Keratinocyte (primary cell): ENCODE data around the gene HACD1. TPM values are rescaled to one million over a fixed set of nuclear protein-coding genes. Genes with fewer than 3 reads are reported as not detected.
"Not testable (repeated sequence)": the region's sequence is repeated elsewhere in the genome, so short reads cannot be mapped to it uniquely, and the experiment has no call there.

Source experiments
- DNase-seq: peaks from one replicate; pipeline ENCODE4 v3.0.0-alpha.2; 2011; ENCODE audit warnings: low read depth, missing footprints, low spot score
- FAIRE-seq: peaks from 2 replicates; lab custom pipeline; 2011; peaks lifted over from hg19 to GRCh38; lab: Jason Lieb, UNC
- H2AFZ ChIP-seq: 2 replicates; pipeline ENCODE4 v1.6.0; 2012; ENCODE audit warnings: low read length, control low read depth, inconsistent platforms; ENCODE audit not compliant: control insufficient read depth
- H3K27ac ChIP-seq: 2 replicates; pipeline ENCODE4 v1.5.1; 2011; ENCODE audit warnings: low read length; ENCODE audit not compliant: control insufficient read depth, insufficient read depth
- H3K27me3 ChIP-seq: 3 replicates; pipeline ENCODE4 v1.6.0; 2011; ENCODE audit warnings: low read length; ENCODE audit not compliant: control insufficient read depth, insufficient read depth; ENCODE audit errors: extremely low read depth
- H3K36me3 ChIP-seq, 2 experiments: 2 replicates in 1 of 2; 3 replicates in 1 of 2; pipeline ENCODE4 v1.5.1; 2011; ENCODE audit warnings: low read length in 2 of 2, mild to moderate bottlenecking in 1 of 2; ENCODE audit not compliant: control insufficient read depth in 2 of 2, insufficient read depth in 2 of 2; ENCODE audit errors: extremely low read depth in 1 of 2
- H3K4me1 ChIP-seq: 3 replicates; pipeline ENCODE4 v1.5.1; 2011; ENCODE audit warnings: low read length; ENCODE audit not compliant: control insufficient read depth, insufficient read depth; ENCODE audit errors: extremely low read depth
- H3K4me2 ChIP-seq: 3 replicates; pipeline ENCODE4 v1.6.0; 2011; ENCODE audit warnings: low read depth, low read length; ENCODE audit not compliant: control insufficient read depth, insufficient read depth; ENCODE audit errors: extremely low read depth
- H3K4me3 ChIP-seq, 3 experiments: fragments of 200-600 bp in 1 of 3; sonication (generic) in 1 of 3; 2 replicates in 2 of 3; 3 replicates in 1 of 3; pipeline ENCODE4 v1.5.1; 2011 to 2016; ENCODE audit warnings: low read length in 3 of 3, mild to moderate bottlenecking in 3 of 3, control low read depth in 2 of 3, inconsistent platforms in 1 of 3, low read depth in 1 of 3, mixed read lengths in 1 of 3, mixed run types in 1 of 3, moderate library complexity in 1 of 3; ENCODE audit not compliant: control insufficient read depth in 2 of 3, insufficient read depth in 2 of 3; ENCODE audit errors: extremely low read depth in 1 of 3
- H3K79me2 ChIP-seq: 2 replicates; pipeline ENCODE4 v1.6.0; 2012; ENCODE audit warnings: low read length; ENCODE audit not compliant: control insufficient read depth, insufficient read depth
- H3K9ac ChIP-seq: 3 replicates; pipeline ENCODE4 v1.6.0; 2011; ENCODE audit warnings: low read length; ENCODE audit not compliant: control insufficient read depth, insufficient read depth; ENCODE audit errors: extremely low read depth
- H3K9me1 ChIP-seq: 3 replicates; pipeline ENCODE4 v1.6.0; 2011; ENCODE audit warnings: low read length; ENCODE audit not compliant: control insufficient read depth, insufficient read depth; ENCODE audit errors: extremely low read depth
- H3K9me3 ChIP-seq: 2 replicates; pipeline ENCODE4 v1.5.1; 2012; ENCODE audit warnings: low read depth, low read length; ENCODE audit not compliant: control insufficient read depth
- H4K20me1 ChIP-seq: 3 replicates; pipeline ENCODE4 v1.6.0; 2011; ENCODE audit warnings: low read length; ENCODE audit not compliant: control insufficient read depth, insufficient read depth; ENCODE audit errors: extremely low read depth
- CTCF ChIP-seq, 3 experiments: IDR thresholded peaks in 1 of 3; conservative IDR thresholded peaks in 1 of 3; optimal IDR thresholded peaks in 1 of 3; 2 replicates in 2 of 3; 3 replicates in 1 of 3; pipeline versions ENCODE3 to v1.5.1; 2011; ENCODE audit warnings: low read length in 3 of 3, mild to moderate bottlenecking in 3 of 3, moderate library complexity in 2 of 3, control low read depth in 1 of 3, inconsistent platforms in 1 of 3; ENCODE audit not compliant: insufficient read depth in 2 of 3; ENCODE audit errors: extremely low read depth in 1 of 3
- EZH2 ChIP-seq: IDR thresholded peaks from one replicate; pipeline ENCODE4 v1.6.1; 2012; ENCODE audit warnings: inconsistent platforms, mild to moderate bottlenecking, low read length, moderate library complexity
- dilution Hi-C: fragments of 300-500 bp; cut with MboI; formaldehyde crosslinking; loops from one replicate; pipeline ENCODE4 v1.7.0; 2020; ENCODE audit warnings: low sequenced_read_pairs; ENCODE audit not compliant: extremely low pct_ligation_motif_present
- polyA plus RNA-seq, 5 experiments: library from polyadenylated mRNA; depleted of rRNA in 3 of 5; stranded (reverse) in 3 of 5; stranded (forward) in 1 of 5; unstranded in 1 of 5; fragments of >200 nt; gene quantifications; 1 replicate in 1 of 5; 2 replicates in 3 of 5; 3 replicates in 1 of 5; pipeline versions ENCODE4 v1.2.1 to v1.2.3, GENCODE V29; 2011 to 2012; ENCODE audit warnings: missing spikeins in 2 of 5, low read depth in 1 of 5, low replicate concordance in 1 of 5

Gene HACD1
- polyA plus RNA-seq, 1 donor (not counting 4 experiments of a cell fraction or from before 2014, with no cell fraction given): 46.3 TPM

GRCh38 chr10:17588420-17588819, 28.8 kb downstream of the HACD1 start:
- Histone ChIP-seq H3K79me2 (no peaks in the 10 kb centered on the region), H3K27me3 (no peaks in the 10 kb centered on the region), H2AFZ (no peak overlapping the region), H3K9me3 (no peaks in the 10 kb centered on the region), H3K4me1 (peaks cover 6% of the 10 kb centered on the region), H3K4me3 (no peak overlapping the region), H3K4me2 (no peak overlapping the region), H3K9me1 (no peaks in the 10 kb centered on the region), H3K36me3 (no peaks in the 10 kb centered on the region), H4K20me1 (no peaks in the 10 kb centered on the region), H3K27ac (no peak overlapping the region), H3K9ac (no peak overlapping the region)
- no peak for DNase-seq
- no peak for FAIRE-seq
- TF ChIP-seq CTCF (optimal IDR thresholded peaks at IDR 0.05 in 1 of 3, IDR thresholded peaks at IDR 0.05 in 1 of 3, conservative IDR thresholded peaks at IDR 0.05 in 1 of 3; ENCODE audit: extremely low read depth in 1 of 3, insufficient read depth in 2 of 3, low read length in 3 of 3) (no peak), EZH2 (no peak)
- dilution Hi-C loops: no loop called here

DNA sequence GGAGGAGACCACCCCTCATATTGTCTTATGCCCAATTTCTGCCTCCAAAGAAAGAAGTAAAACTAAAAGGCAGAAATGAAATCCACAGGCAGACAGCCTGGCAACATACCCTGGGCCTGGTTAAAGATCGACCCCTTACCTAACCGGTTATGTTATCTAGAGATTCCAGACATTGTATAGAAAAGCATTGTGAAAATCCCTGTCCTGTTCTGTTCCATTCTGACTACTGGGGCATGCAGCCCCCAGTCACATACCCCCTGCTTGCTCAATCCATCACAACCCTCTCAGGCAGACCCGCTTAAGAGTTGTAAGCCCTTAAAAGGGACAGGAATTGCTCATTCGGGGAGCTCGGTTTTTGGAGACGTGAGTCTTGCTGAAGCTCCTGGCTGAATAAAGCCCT, 29.9 kb downstream of the HACD1 start:
- H3K27me3 ChIP-seq, H3K9me1 ChIP-seq, H3K4me1 ChIP-seq, dilution Hi-C loops, H3K9ac ChIP-seq, H3K4me3 ChIP-seq, FAIRE-seq, H4K20me1 ChIP-seq, H3K36me3 ChIP-seq, H3K27ac ChIP-seq, H2AFZ ChIP-seq, H3K79me2 ChIP-seq, H3K4me2 ChIP-seq, H3K9me3 ChIP-seq, DNase-seq: not testable (repeated sequence)

- H3K79me2 ChIP-seq: no peaks in the 10 kb centered on the region
- TF ChIP-seq EZH2 (no peak), CTCF (optimal IDR thresholded peaks at IDR 0.05 in 1 of 3, IDR thresholded peaks at IDR 0.05 in 1 of 3, conservative IDR thresholded peaks at IDR 0.05 in 1 of 3; ENCODE audit: extremely low read depth in 1 of 3, insufficient read depth in 2 of 3, low read length in 3 of 3) (no peak)
- H3K9me3 ChIP-seq: no peaks in the 10 kb centered on the region
- peak overlapping the region; percentile 49 for H2AFZ ChIP-seq
- no peak overlapping the region for H3K4me3 ChIP-seq
- no peak overlapping the region for H3K27ac ChIP-seq
- H3K4me1 ChIP-seq: peaks cover 6% of the 10 kb centered on the region
- FAIRE-seq (peak; percentile 62), DNase-seq (no peak)
- H3K9me1 ChIP-seq: no peaks in the 10 kb centered on the region
- H3K9ac ChIP-seq: no peak overlapping the region
- no peak overlapping the region for H3K4me2 ChIP-seq
- H3K36me3 ChIP-seq: no peaks in the 10 kb centered on the region
- H4K20me1 ChIP-seq: no peaks in the 10 kb centered on the region
- dilution Hi-C loops: no loop called here
- H3K27me3 ChIP-seq: no peaks in the 10 kb centered on the region
Measured at GRCh38 chr10:17586821-17587234, 30.3 kb downstream of the HACD1 start.
